DOHH2 (cell line): Measurements from ENCODE around the gene FADS3.

Experiments used
- H3F3A ChIP-seq: fragments of 200-600 bp; sonication (generic), shearing (Covaris generic); 2 replicates; pipeline ENCODE4 v1.6.0; 2016; ENCODE audit warnings: antibody characterized with exemption, mild to moderate bottlenecking; ENCODE audit not compliant: control insufficient read depth, insufficient read depth
- H3K27ac ChIP-seq: fragments of 200-600 bp; sonication (generic); 2 replicates; pipeline ENCODE4 v1.5.1; 2014; ENCODE audit warnings: low read depth, mild to moderate bottlenecking, low read length, moderate library complexity
- H3K27me3 ChIP-seq: fragments of 200-600 bp; sonication (generic); 2 replicates; pipeline ENCODE4 v1.6.1; 2014; ENCODE audit warnings: mild to moderate bottlenecking, low read length, mixed read lengths; ENCODE audit not compliant: control insufficient read depth
- H3K36me3 ChIP-seq: fragments of 200-600 bp; sonication (generic); 2 replicates; pipeline ENCODE4 v1.6.1; 2014; ENCODE audit warnings: mild to moderate bottlenecking, low read length, moderate library complexity, mixed read lengths; ENCODE audit not compliant: control insufficient read depth
- H3K4me1 ChIP-seq: fragments of 200-600 bp; sonication (generic); 2 replicates; pipeline ENCODE4 v1.6.1; 2014; ENCODE audit warnings: mild to moderate bottlenecking, low read length, mixed read lengths; ENCODE audit not compliant: control insufficient read depth
- H3K4me2 ChIP-seq: fragments of 200-600 bp; sonication (generic); 2 replicates; pipeline ENCODE4 v1.6.0; 2014; ENCODE audit warnings: mild to moderate bottlenecking, low read length, moderate library complexity
- H3K4me3 ChIP-seq: fragments of 200-600 bp; sonication (generic); 2 replicates; pipeline ENCODE4 v1.5.1; 2014; ENCODE audit warnings: mild to moderate bottlenecking, low read length, mixed read lengths
- H3K79me2 ChIP-seq: fragments of 200-600 bp; sonication (generic); 2 replicates; pipeline ENCODE4 v1.6.1; 2014; ENCODE audit warnings: mild to moderate bottlenecking, low read length, mixed read lengths; ENCODE audit not compliant: control insufficient read depth
- H3K9me2 ChIP-seq: fragments of 200-600 bp; sonication (generic); replicated peaks from 2 replicates; pipeline ENCODE4 v1.6.1; 2014; ENCODE audit warnings: mild to moderate bottlenecking, low read length, mixed read lengths; ENCODE audit not compliant: control insufficient read depth
- H3K9me3 ChIP-seq: fragments of 200-600 bp; sonication (generic); 2 replicates; pipeline ENCODE4 v1.6.1; 2014; ENCODE audit warnings: antibody characterized with exemption, low read length, mixed read lengths; ENCODE audit not compliant: control insufficient read depth, insufficient read depth
- H4K20me1 ChIP-seq: fragments of 200-600 bp; sonication (generic); 2 replicates; pipeline ENCODE4 v1.6.0; 2014; ENCODE audit warnings: low read depth, mild to moderate bottlenecking, antibody characterized with exemption, low read length, moderate library complexity; ENCODE audit not compliant: control insufficient read depth, insufficient read depth
- EZH2phosphoT487 ChIP-seq: fragments of 200-600 bp; sonication (generic); IDR thresholded peaks from 2 replicates; pipeline ENCODE4 v1.6.1; 2017; ENCODE audit warnings: borderline replicate concordance, mild to moderate bottlenecking, antibody characterized with exemption, low read length, moderate library complexity, mixed read lengths
- TF ChIP-seq, protein P1 (sequence below): fragments of 200-600 bp; sonication (generic); IDR thresholded peaks from one replicate; pipeline ENCODE4 v1.5.1; 2014; ENCODE audit warnings: antibody characterized with exemption, mild to moderate bottlenecking, low read depth, low read length; ENCODE audit not compliant: poor library complexity, severe bottlenecking

FADS3 gene

DNA sequence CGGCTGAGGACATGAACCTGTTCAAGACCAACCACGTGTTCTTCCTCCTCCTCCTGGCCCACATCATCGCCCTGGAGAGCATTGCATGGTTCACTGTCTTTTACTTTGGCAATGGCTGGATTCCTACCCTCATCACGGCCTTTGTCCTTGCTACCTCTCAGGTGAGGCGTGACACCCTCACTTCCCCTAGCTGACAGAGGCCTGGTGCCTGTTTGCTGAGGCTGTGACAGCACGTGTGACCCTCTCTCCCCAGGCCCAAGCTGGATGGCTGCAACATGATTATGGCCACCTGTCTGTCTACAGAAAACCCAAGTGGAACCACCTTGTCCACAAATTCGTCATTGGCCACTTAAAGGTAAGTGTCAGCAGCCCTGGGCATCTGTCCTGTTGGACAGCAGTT lies 51.0 kb downstream of the FADS3 start:
- Histone ChIP-seq H3K36me3 (peaks cover 96% of the 10 kb centered on the region), H3K4me3 (no peak overlapping the region), H3K79me2 (peaks cover 70% of the 10 kb centered on the region), H3K4me1 (peaks cover 7% of the 10 kb centered on the region), H4K20me1 (0 out of 2 replicates have a peak, but pooled peaks cover 4% of the 10 kb centered on the region), H3K9me3 (no peaks in the 10 kb centered on the region), H3F3A (0 out of 2 replicates have a peak, but pooled peaks cover 4% of the 10 kb centered on the region), H3K9me2 (no peaks in the 10 kb centered on the region), H3K4me2 (no peak overlapping the region), H3K27ac (no peak overlapping the region), H3K27me3 (no peaks in the 10 kb centered on the region)
- TF ChIP-seq, protein P1, sequence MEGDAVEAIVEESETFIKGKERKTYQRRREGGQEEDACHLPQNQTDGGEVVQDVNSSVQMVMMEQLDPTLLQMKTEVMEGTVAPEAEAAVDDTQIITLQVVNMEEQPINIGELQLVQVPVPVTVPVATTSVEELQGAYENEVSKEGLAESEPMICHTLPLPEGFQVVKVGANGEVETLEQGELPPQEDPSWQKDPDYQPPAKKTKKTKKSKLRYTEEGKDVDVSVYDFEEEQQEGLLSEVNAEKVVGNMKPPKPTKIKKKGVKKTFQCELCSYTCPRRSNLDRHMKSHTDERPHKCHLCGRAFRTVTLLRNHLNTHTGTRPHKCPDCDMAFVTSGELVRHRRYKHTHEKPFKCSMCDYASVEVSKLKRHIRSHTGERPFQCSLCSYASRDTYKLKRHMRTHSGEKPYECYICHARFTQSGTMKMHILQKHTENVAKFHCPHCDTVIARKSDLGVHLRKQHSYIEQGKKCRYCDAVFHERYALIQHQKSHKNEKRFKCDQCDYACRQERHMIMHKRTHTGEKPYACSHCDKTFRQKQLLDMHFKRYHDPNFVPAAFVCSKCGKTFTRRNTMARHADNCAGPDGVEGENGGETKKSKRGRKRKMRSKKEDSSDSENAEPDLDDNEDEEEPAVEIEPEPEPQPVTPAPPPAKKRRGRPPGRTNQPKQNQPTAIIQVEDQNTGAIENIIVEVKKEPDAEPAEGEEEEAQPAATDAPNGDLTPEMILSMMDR: no peak
- no peak for TF ChIP-seq EZH2phosphoT487

DNA sequence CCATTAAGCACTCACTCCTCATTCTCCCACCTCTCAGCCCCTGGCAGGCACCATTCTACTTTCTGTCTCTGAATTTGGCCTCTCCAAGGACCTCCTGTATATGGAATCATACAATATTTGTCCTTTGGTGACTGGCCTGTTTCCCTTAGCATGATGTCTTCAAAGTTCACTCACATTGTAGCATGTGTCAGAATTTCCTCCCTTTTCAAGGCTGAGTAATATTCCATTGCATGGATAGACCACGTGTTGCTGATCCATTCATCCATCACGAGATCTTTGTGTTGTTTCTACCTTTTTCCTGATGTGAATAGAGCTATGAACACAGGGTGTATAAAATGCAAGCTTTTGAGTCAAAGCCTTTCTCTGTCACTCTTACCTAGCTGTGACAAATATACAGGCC lies 51.6 kb downstream of the FADS3 start:
- Histone ChIP-seq H3K4me2 (no peak overlapping the region), H3K4me1 (peaks cover 14% of the 10 kb centered on the region), H3K79me2 (peaks cover 76% of the 10 kb centered on the region)

DNA sequence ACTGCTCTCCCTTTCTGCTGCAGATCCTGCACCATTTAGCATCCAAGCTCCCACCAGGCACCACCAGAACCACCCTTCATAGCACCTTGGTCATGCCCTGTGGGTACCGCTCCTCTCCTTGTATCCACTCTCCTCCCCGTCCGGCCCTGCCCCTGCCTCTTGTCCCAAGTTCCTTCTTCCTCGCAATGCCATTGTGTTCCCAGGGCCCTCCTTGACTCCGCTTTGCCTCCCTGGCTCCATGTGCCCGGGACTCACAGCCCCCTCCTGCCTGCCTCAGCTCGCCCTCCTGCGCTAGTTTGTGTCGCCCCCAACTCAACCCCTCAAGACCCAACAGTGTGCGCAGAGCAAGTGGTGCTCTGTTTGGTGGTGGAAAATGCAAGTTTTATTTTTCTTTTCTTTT lies 52.4 kb downstream of the FADS3 start:
- Histone ChIP-seq H3K9me2 (no peaks in the 10 kb centered on the region), H3K9me3 (no peaks in the 10 kb centered on the region), H3K27me3 (no peaks in the 10 kb centered on the region), H3F3A (0 out of 2 replicates have a peak, but pooled peaks cover 7% of the 10 kb centered on the region), H3K4me2 (no peak overlapping the region), H3K4me1 (peaks cover 22% of the 10 kb centered on the region), H3K36me3 (peaks cover 95% of the 10 kb centered on the region), H3K4me3 (no peak overlapping the region), H3K79me2 (peaks cover 83% of the 10 kb centered on the region), H4K20me1 (0 out of 2 replicates have a peak, but pooled peaks cover 4% of the 10 kb centered on the region), H3K27ac (no peak overlapping the region)
- TF ChIP-seq, protein P1: no peak
- TF ChIP-seq EZH2phosphoT487: no peak

More for the DNA sequence above, 51.6 kb downstream of the FADS3 start:
- Histone ChIP-seq H3K27ac (no peak overlapping the region), H3K36me3 (peaks cover 96% of the 10 kb centered on the region), H3K4me3 (no peak overlapping the region), H3K9me2 (no peaks in the 10 kb centered on the region), H4K20me1 (0 out of 2 replicates have a peak, but pooled peaks cover 4% of the 10 kb centered on the region), H3K9me3 (no peaks in the 10 kb centered on the region), H3F3A (0 out of 2 replicates have a peak, but pooled peaks cover 4% of the 10 kb centered on the region), H3K27me3 (no peaks in the 10 kb centered on the region)
- TF ChIP-seq, protein P1: no peak
- no peak for TF ChIP-seq EZH2phosphoT487
